Measurements from ENCODE around the gene PAMR1. TPM values are rescaled to one million over a fixed set of nuclear protein-coding genes. Genes with fewer than 3 reads are reported as not detected.

PAMR1 gene
- total and polyA plus RNA-seq, 10 of the 15 experiments (the other 5 are each of a cell fraction or from before 2014, with no cell fraction given) = 0.04 TPM; not detected in 9

GRCh38 chr11:35383953-35384352 lies 141.5 kb downstream of the PAMR1 start:
- ATAC-seq (no peak), FAIRE-seq (no peak), DNase-seq (ENCODE audit: low read depth, low spot score) (no peak)
- H3K4me2 ChIP-seq (ENCODE audit: control insufficient read depth, insufficient read depth) = no peak overlapping the region
- TF ChIP-seq NR2F1 (conservative IDR thresholded peaks at IDR 0.05) (no peak), FOXM1 (IDR thresholded peaks at IDR 0.05; ENCODE audit: low read depth, low read length) (no peak), ZNF207 (IDR thresholded peaks at IDR 0.05; ENCODE audit: borderline replicate concordance) (no peak), ASH2L (IDR thresholded peaks at IDR 0.05; ENCODE audit: borderline replicate concordance, low read depth) (no peak), POLR2A (IDR thresholded peaks at IDR 0.05; ENCODE audit: low read depth, low read length) (no peak), ZNF217 (IDR thresholded peaks at IDR 0.05) (no peak), SREBF2 (IDR thresholded peaks at IDR 0.05; ENCODE audit: low read length) (no peak), BCL11A (IDR thresholded peaks at IDR 0.05; ENCODE audit: low read depth, low read length) (no peak), TCF3 (IDR thresholded peaks at IDR 0.05; ENCODE audit: borderline replicate concordance, insufficient read depth, low read depth, low read length) (no peak), SIN3A (IDR thresholded peaks at IDR 0.05; ENCODE audit: low read depth, low read length) (no peak), NFYA (IDR thresholded peaks at IDR 0.05; ENCODE audit: borderline replicate concordance, low read depth, low read length) (no peak)
- H3K4me1 ChIP-seq (ENCODE audit: control insufficient read depth, insufficient read depth, low read length) = no peaks in the 10 kb centered on the region
- no peak overlapping the region for H3K9ac ChIP-seq (ENCODE audit: control insufficient read depth, insufficient read depth, low read length)
- H3K27ac ChIP-seq (ENCODE audit: control insufficient read depth, insufficient read depth) = no peak overlapping the region
- SMC1A ChIA-PET (ENCODE audit: uncharacterized antibody, unreplicated experiment) = interaction anchor here (0.5 to 1.2 kb wide), 2 partner anchors 8 to 376 kb away, joined by 3 to 4 read pairs; no protein-coding TSS in a partner anchor
- WGBS (ENCODE audit: insufficient coverage, insufficient replicate concordance, low lambda C conversion rate, missing lambda C conversion rate) = 79% methylated on average over 5 of the region's 5 CpGs
- POLR2A ChIA-PET = no interaction called here
- H3K27me3 ChIP-seq (replicated peaks in 1 of 2; ENCODE audit: control insufficient read depth in 2 of 2, insufficient read depth in 2 of 2, low read length in 1 of 2) = no peaks in the 10 kb centered on the region
- no peak overlapping the region for H3K4me3 ChIP-seq
- no peaks in the 10 kb centered on the region for H4K20me1 ChIP-seq (ENCODE audit: control insufficient read depth, insufficient read depth)
- H3K36me3 ChIP-seq (ENCODE audit: control insufficient read depth in 2 of 2, insufficient read depth in 2 of 2, low read length in 1 of 2) = no peaks in the 10 kb centered on the region
- in situ Hi-C loops (cut with MboI) = no loop called here
- RAD21 ChIA-PET (ENCODE audit: unreplicated experiment) = no interaction called here
- no peak overlapping the region for H2AFZ ChIP-seq (ENCODE audit: control insufficient read depth, low read depth, low read length)
- intact Hi-C loops (cut with micrococcal nuclease; ENCODE audit: unreplicated experiment) = no loop called here
- no peaks in the 10 kb centered on the region for H3K79me2 ChIP-seq (ENCODE audit: control insufficient read depth, insufficient read depth, low read length)
- H3K9me3 ChIP-seq (replicated peaks; ENCODE audit: control insufficient read depth, insufficient read depth, low read length) = no peaks in the 10 kb centered on the region; the same call in 2 of the 3 replicates
- CTCF ChIA-PET = interaction anchor here (1.4 kb wide), 1 partner anchor 920 kb away, joined by 3 read pairs; no protein-coding TSS in a partner anchor
- no TSS peak for BruUV-seq (replicated peaks)

Other genes with a start within 250 kb of the PAMR1 start
- 0.28 TPM in 1 of 2 replicates, not detected in the other for gene SLC1A2, start 106.1 kb downstream of the PAMR1 start, total RNA-seq (2014; rRNA removed)
- gene SLC1A2, start 106.1 kb downstream of the PAMR1 start, total RNA-seq (2014; rRNA removed; fragmentation: Illumina TruSeq; extraction: Trizol) = 0.09 and 0.22 TPM in 2 replicates
- 0.08 and 0.13 TPM in 2 replicates for gene SLC1A2, start 106.1 kb downstream of the PAMR1 start, total RNA-seq (2021)
- gene SLC1A2, start 106.1 kb downstream of the PAMR1 start, polyA plus RNA-seq (2011; rRNA removed) = 0.01 TPM in 1 of 2 replicates, not detected in the other
- gene SLC1A2, start 106.1 kb downstream of the PAMR1 start, polyA plus RNA-seq (2014; fragmentation: Illumina TruSeq; extraction: Trizol) = 0.01 and 0.65 TPM in 2 replicates
- under 1 TPM in 1 of 2 experiments, not detected in 1; 0.24 TPM for gene SLC1A2, start 106.1 kb downstream of the PAMR1 start, polyA plus RNA-seq (2014; fragmentation: Nextera tagmentation; extraction: Ambion mirVana)
- gene SLC1A2, start 106.1 kb downstream of the PAMR1 start, polyA plus RNA-seq (2014; rRNA removed) = 0.03 and 0.14 TPM in 2 replicates
- gene SLC1A2, start 106.1 kb downstream of the PAMR1 start, polyA plus RNA-seq (2016; fragmentation: Nextera tagmentation; extraction: Ambion mirVana) = under 1 TPM; 0.29 to 0.84 TPM
- 19.3 and 23.4 TPM in 2 replicates for gene FJX1, start 92.8 kb upstream of the PAMR1 start, total RNA-seq (2014; rRNA removed)
- gene FJX1, start 92.8 kb upstream of the PAMR1 start, total RNA-seq (2014; rRNA removed; fragmentation: Illumina TruSeq; extraction: Trizol) = 8.9 and 11.1 TPM in 2 replicates
- gene FJX1, start 92.8 kb upstream of the PAMR1 start, total RNA-seq (2021) = 25.9 and 26.1 TPM in 2 replicates
- gene FJX1, start 92.8 kb upstream of the PAMR1 start, polyA plus RNA-seq (2011; rRNA removed) = 1.4 and 1.7 TPM in 2 replicates
- 5.3 and 8.7 TPM in 2 replicates for gene FJX1, start 92.8 kb upstream of the PAMR1 start, polyA plus RNA-seq (2014; fragmentation: Illumina TruSeq; extraction: Trizol)
- 10 to 100 TPM in 1 of 2 experiments, 1 to 10 TPM in 1; 4.2 to 10.6 TPM for gene FJX1, start 92.8 kb upstream of the PAMR1 start, polyA plus RNA-seq (2014; fragmentation: Nextera tagmentation; extraction: Ambion mirVana)
- 14.9 and 16.7 TPM in 2 replicates for gene FJX1, start 92.8 kb upstream of the PAMR1 start, polyA plus RNA-seq (2014; rRNA removed)
- gene FJX1, start 92.8 kb upstream of the PAMR1 start, polyA plus RNA-seq (2016; fragmentation: Nextera tagmentation; extraction: Ambion mirVana) = 1 to 10 TPM; 3.9 to 9.3 TPM
- gene TRIM44, start 137.2 kb upstream of the PAMR1 start, total RNA-seq (2014; rRNA removed) = 17.8 and 18.6 TPM in 2 replicates
- 17.4 and 17.5 TPM in 2 replicates for gene TRIM44, start 137.2 kb upstream of the PAMR1 start, total RNA-seq (2014; rRNA removed; fragmentation: Illumina TruSeq; extraction: Trizol)
- gene TRIM44, start 137.2 kb upstream of the PAMR1 start, total RNA-seq (2021) = 51.2 and 54.5 TPM in 2 replicates
- gene TRIM44, start 137.2 kb upstream of the PAMR1 start, polyA plus RNA-seq (2011; rRNA removed) = 86.4 and 93.0 TPM in 2 replicates
- 53.0 and 61.9 TPM in 2 replicates for gene TRIM44, start 137.2 kb upstream of the PAMR1 start, polyA plus RNA-seq (2014; fragmentation: Illumina TruSeq; extraction: Trizol)
- 1 to 10 TPM; 6.7 to 8.9 TPM for gene TRIM44, start 137.2 kb upstream of the PAMR1 start, polyA plus RNA-seq (2014; fragmentation: Nextera tagmentation; extraction: Ambion mirVana)
- 25.8 and 27.1 TPM in 2 replicates for gene TRIM44, start 137.2 kb upstream of the PAMR1 start, polyA plus RNA-seq (2014; rRNA removed)
- gene TRIM44, start 137.2 kb upstream of the PAMR1 start, polyA plus RNA-seq (2016; fragmentation: Nextera tagmentation; extraction: Ambion mirVana) = 10 to 100 TPM; 29.4 to 40.1 TPM